ENCODE data around the gene COL20A1. TPM values are rescaled to one million over a fixed set of nuclear protein-coding genes. Genes with fewer than 3 reads are reported as not detected.
"Not testable (repeated sequence)": the region's sequence is repeated elsewhere in the genome, so short reads cannot be mapped to it uniquely, and the experiment has no call there.

The COL20A1 gene
- total and polyA plus RNA-seq, 2 of the 13 experiments (the other 11 are each of a cell fraction or from before 2014, with no cell fraction given): not detected

DNA sequence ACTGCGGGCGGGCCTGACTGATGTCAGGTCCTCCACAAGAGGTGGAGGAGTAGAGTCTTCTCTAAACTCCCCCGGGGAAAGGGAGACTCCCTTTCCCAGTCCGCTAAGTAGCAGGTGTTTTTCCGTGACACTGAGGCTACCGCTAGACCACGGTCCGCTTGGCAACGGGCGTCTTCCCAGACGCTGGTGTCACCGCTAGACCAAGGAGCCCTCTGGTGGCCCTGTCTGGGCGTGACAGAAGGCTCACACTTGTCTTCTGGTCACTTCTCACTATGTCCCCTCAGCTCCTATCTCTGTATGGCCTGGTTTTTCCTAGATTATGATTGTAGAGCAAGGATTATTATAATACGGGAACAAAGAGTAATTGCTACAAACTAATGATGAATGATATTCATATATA is 41.6 kb upstream of the COL20A1 start:
- intact Hi-C loops (cut with micrococcal nuclease; ENCODE audit: unreplicated experiment); POLR2A ChIA-PET; ATAC-seq; H4K20me1 ChIP-seq (ENCODE audit: insufficient read depth, low read length); H3K79me2 ChIP-seq (ENCODE audit: insufficient read depth, low read length); in situ Hi-C loops (cut with HindIII; ENCODE audit: extremely low pct_ligation_motif_present, low pct_unique_long_range_greater_than_20kb); H3K4me2 ChIP-seq (ENCODE audit: low read depth, low read length); H2AFZ ChIP-seq (ENCODE audit: low read length); H3K27ac ChIP-seq (ENCODE audit: extremely low read length, insufficient read depth, low read length); H3K9me3 ChIP-seq (ENCODE audit: low read length); DNase-seq (ENCODE audit: low spot score); FAIRE-seq; BruUV-seq (replicated peaks); H3K9ac ChIP-seq (ENCODE audit: insufficient read depth, low read depth, low read length); H3K4me3 ChIP-seq (replicated peaks in 1 of 3; ENCODE audit: insufficient read depth in 1 of 3, low read depth in 2 of 3, low read length in 3 of 3); H3K36me3 ChIP-seq (replicated peaks in 1 of 2; ENCODE audit: control insufficient read depth in 1 of 2, insufficient read depth in 2 of 2, low read length in 2 of 2): not testable (repeated sequence)
- TF ChIP-seq, protein P1, sequence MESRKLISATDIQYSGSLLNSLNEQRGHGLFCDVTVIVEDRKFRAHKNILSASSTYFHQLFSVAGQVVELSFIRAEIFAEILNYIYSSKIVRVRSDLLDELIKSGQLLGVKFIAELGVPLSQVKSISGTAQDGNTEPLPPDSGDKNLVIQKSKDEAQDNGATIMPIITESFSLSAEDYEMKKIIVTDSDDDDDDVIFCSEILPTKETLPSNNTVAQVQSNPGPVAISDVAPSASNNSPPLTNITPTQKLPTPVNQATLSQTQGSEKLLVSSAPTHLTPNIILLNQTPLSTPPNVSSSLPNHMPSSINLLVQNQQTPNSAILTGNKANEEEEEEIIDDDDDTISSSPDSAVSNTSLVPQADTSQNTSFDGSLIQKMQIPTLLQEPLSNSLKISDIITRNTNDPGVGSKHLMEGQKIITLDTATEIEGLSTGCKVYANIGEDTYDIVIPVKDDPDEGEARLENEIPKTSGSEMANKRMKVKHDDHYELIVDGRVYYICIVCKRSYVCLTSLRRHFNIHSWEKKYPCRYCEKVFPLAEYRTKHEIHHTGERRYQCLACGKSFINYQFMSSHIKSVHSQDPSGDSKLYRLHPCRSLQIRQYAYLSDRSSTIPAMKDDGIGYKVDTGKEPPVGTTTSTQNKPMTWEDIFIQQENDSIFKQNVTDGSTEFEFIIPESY (CRISPR knock-in tag; IDR thresholded peaks at IDR 0.05): 0 out of 2 replicates have a peak, but pooled peaks have one; percentile 21
- TF ChIP-seq KDM2A (CRISPR knock-in tag; IDR thresholded peaks at IDR 0.05; ENCODE audit: borderline replicate concordance, low read depth): peak; percentile 59; the same call in 1 of the 2 replicates
- TF ChIP-seq STAG1 (CRISPR knock-in tag; IDR thresholded peaks at IDR 0.05): peak; percentile 64
- TF ChIP-seq, protein P2, sequence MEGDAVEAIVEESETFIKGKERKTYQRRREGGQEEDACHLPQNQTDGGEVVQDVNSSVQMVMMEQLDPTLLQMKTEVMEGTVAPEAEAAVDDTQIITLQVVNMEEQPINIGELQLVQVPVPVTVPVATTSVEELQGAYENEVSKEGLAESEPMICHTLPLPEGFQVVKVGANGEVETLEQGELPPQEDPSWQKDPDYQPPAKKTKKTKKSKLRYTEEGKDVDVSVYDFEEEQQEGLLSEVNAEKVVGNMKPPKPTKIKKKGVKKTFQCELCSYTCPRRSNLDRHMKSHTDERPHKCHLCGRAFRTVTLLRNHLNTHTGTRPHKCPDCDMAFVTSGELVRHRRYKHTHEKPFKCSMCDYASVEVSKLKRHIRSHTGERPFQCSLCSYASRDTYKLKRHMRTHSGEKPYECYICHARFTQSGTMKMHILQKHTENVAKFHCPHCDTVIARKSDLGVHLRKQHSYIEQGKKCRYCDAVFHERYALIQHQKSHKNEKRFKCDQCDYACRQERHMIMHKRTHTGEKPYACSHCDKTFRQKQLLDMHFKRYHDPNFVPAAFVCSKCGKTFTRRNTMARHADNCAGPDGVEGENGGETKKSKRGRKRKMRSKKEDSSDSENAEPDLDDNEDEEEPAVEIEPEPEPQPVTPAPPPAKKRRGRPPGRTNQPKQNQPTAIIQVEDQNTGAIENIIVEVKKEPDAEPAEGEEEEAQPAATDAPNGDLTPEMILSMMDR (CRISPR knock-in tag; IDR thresholded peaks at IDR 0.05): peak; percentile 66
- WGBS (ENCODE audit: low lambda C conversion rate): 23% methylated on average over 9 of the region's 14 CpGs
- peaks cover 30 to 85% of the 10 kb centered on the region in 2 experiments for H3K27me3 ChIP-seq (ENCODE audit: control insufficient read depth in 1 of 2, insufficient read depth in 2 of 2, low read length in 2 of 2)
- CTCF ChIA-PET (ENCODE audit: low intra/inter-chr PET ratio, low total read pairs): interaction anchor here (1.2 to 1.4 kb wide), 3 partner anchors 26 to 68 kb away, joined by 4 to 10 read pairs (median 9); no protein-coding TSS in a partner anchor
- H3K4me1 ChIP-seq (ENCODE audit: insufficient read depth, low read length): peaks cover 16% of the 10 kb centered on the region
